ENCODE data around the gene CCDC170. TPM values are rescaled to one million over a fixed set of nuclear protein-coding genes. Genes with fewer than 3 reads are reported as not detected.

Gene CCDC170
- polyA plus RNA-seq, 1 experiment: 1.9 TPM

- ChIA-PET POLR2A (no interaction called here), CTCF (interaction anchor here (0.6 to 2.0 kb wide), 3 partner anchors 10 to 109 kb away, joined by 3 to 7 read pairs (median 5); no protein-coding TSS in a partner anchor)
- no peaks in the 10 kb centered on the region for H3K9me3 ChIP-seq (ENCODE audit: control insufficient read depth, insufficient read depth, low read length)
- no peaks in the 10 kb centered on the region for H3K27me3 ChIP-seq (ENCODE audit: control insufficient read depth, insufficient read depth, low read length)
- H3K4me3 ChIP-seq (ENCODE audit: low read depth, low read length): peak overlapping the region; percentile 15
- TF ChIP-seq CTCF (IDR thresholded peaks at IDR 0.05; ENCODE audit: low read depth, low read length): no peak
- H3K27ac ChIP-seq (ENCODE audit: low read depth, low read length): no peak overlapping the region
- DNase-seq (ENCODE audit: low read depth, low spot score): no peak
These were observed 11.5 kb upstream of the CCDC170 start for GRCh38 chr6:151482290-151482689.

GRCh38 chr6:151483994-151484393 is 9.8 kb upstream of the CCDC170 start:
- no peak for DNase-seq (ENCODE audit: low read depth, low spot score)
- POLR2A ChIA-PET: no interaction called here
- TF ChIP-seq CTCF (IDR thresholded peaks at IDR 0.05; ENCODE audit: low read depth, low read length): no peak
- Histone ChIP-seq H3K27ac (ENCODE audit: low read depth, low read length) (no peak overlapping the region), H3K4me3 (ENCODE audit: low read depth, low read length) (no peak overlapping the region), H3K9me3 (ENCODE audit: control insufficient read depth, insufficient read depth, low read length) (no peaks in the 10 kb centered on the region), H3K27me3 (ENCODE audit: control insufficient read depth, insufficient read depth, low read length) (no peaks in the 10 kb centered on the region)
- CTCF ChIA-PET: interaction anchor here (0.8 to 1.2 kb wide), 2 partner anchors 8 to 43 kb away, joined by 3 read pairs; no protein-coding TSS in a partner anchor

- Histone ChIP-seq H3K4me3 (ENCODE audit: low read depth, low read length) (no peak overlapping the region), H3K27me3 (ENCODE audit: control insufficient read depth, insufficient read depth, low read length) (peaks cover 2% of the 10 kb centered on the region), H3K27ac (ENCODE audit: low read depth, low read length) (no peak overlapping the region), H3K9me3 (ENCODE audit: control insufficient read depth, insufficient read depth, low read length) (no peaks in the 10 kb centered on the region)
- no peak for DNase-seq (ENCODE audit: low read depth, low spot score)
- no peak for TF ChIP-seq CTCF (IDR thresholded peaks at IDR 0.05; ENCODE audit: low read depth, low read length)
- ChIA-PET CTCF (interaction anchor here (1.3 to 1.5 kb wide), 2 partner anchors 12 to 82 kb away, joined by 3 to 5 read pairs; no protein-coding TSS in a partner anchor), POLR2A (interaction anchor here (0.6 kb wide), 1 partner anchor 54 kb away, joined by 5 read pairs; no protein-coding TSS in a partner anchor)
These were observed 5.6 kb upstream of the CCDC170 start for GRCh38 chr6:151488226-151488625.

GRCh38 chr6:151490996-151491395 is 2.8 kb upstream of the CCDC170 start:
- ChIA-PET POLR2A (no interaction called here), CTCF (interaction anchor here (1.0 kb wide), 1 partner anchor 274 kb away, joined by 3 read pairs; no protein-coding TSS in a partner anchor)
- no peak for TF ChIP-seq CTCF (IDR thresholded peaks at IDR 0.05; ENCODE audit: low read depth, low read length)
- Histone ChIP-seq H3K9me3 (ENCODE audit: control insufficient read depth, insufficient read depth, low read length) (no peaks in the 10 kb centered on the region; the same call in 1 of the 2 replicates), H3K27ac (ENCODE audit: low read depth, low read length) (no peak overlapping the region), H3K27me3 (ENCODE audit: control insufficient read depth, insufficient read depth, low read length) (peaks cover 2% of the 10 kb centered on the region), H3K4me3 (ENCODE audit: low read depth, low read length) (no peak overlapping the region)
- DNase-seq (ENCODE audit: low read depth, low spot score): no peak

- CTCF ChIA-PET: interaction anchor here (0.9 kb wide), 1 partner anchor 15 kb away, joined by 4 read pairs; no protein-coding TSS in a partner anchor
These were observed 535 bp upstream of the CCDC170 start for GRCh38 chr6:151493161-151493803.

More at GRCh38 chr6:151493161-151493803, 535 bp upstream of the CCDC170 start:
- no peaks in the 10 kb centered on the region; the same call in 1 of the 2 replicates for H3K9me3 ChIP-seq (ENCODE audit: control insufficient read depth, insufficient read depth, low read length)
- POLR2A ChIA-PET: no interaction called here
- no peak for TF ChIP-seq CTCF (IDR thresholded peaks at IDR 0.05; ENCODE audit: low read depth, low read length)
- H3K27me3 ChIP-seq (ENCODE audit: control insufficient read depth, insufficient read depth, low read length): peaks cover 2% of the 10 kb centered on the region
- peak overlapping the region; percentile 67 for H3K4me3 ChIP-seq (ENCODE audit: low read depth, low read length)
- no peak for DNase-seq (ENCODE audit: low read depth, low spot score)
- H3K27ac ChIP-seq (ENCODE audit: low read depth, low read length): no peak overlapping the region
